ENCODE data around the gene ZNF771. TPM values are rescaled to one million over a fixed set of nuclear protein-coding genes. Genes with fewer than 3 reads are reported as not detected.
"Not testable (repeated sequence)": the region's sequence is repeated elsewhere in the genome, so short reads cannot be mapped to it uniquely, and the experiment has no call there.

ZNF771 gene
- total RNA-seq, 1 donor from 2014 or later, result 12.1 TPM

- no peak for DNase-seq
Measured at GRCh38 chr16:30434852-30435251, 27.4 kb downstream of the ZNF771 start.

- DNase-seq, result no peak
Measured at GRCh38 chr16:30437511-30438046, 30.2 kb downstream of the ZNF771 start.

GRCh38 chr16:30438835-30439234, 31.4 kb downstream of the ZNF771 start:
- no peak for DNase-seq

GRCh38 chr16:30439720-30440348, 32.4 kb downstream of the ZNF771 start:
- no peak for DNase-seq

GRCh38 chr16:30443631-30444030, 36.2 kb downstream of the ZNF771 start:
- no peak for DNase-seq

GRCh38 chr16:30444231-30445148, 37.1 kb downstream of the ZNF771 start:
- no peak for DNase-seq

GRCh38 chr16:30445149-30445407, 37.7 kb downstream of the ZNF771 start:
- DNase-seq, result no peak

GRCh38 chr16:30445408-30446202, 38.2 kb downstream of the ZNF771 start, which contains the start of gene SEPHS2:
Gene SEPHS2, minus strand, starts transcription at chr16:30445874. Its CDS starts 147 bp downstream, at chr16:30445727.
- DNase-seq, result peak; percentile 98

GRCh38 chr16:30446203-30446595, 38.8 kb downstream of the ZNF771 start:
- no peak for DNase-seq

- DNase-seq, result no peak
Measured at GRCh38 chr16:30447512-30448226, 40.3 kb downstream of the ZNF771 start.

- no peak for DNase-seq
Measured at GRCh38 chr16:30449116-30449435, 41.7 kb downstream of the ZNF771 start.

- not testable (repeated sequence) for DNase-seq
Measured at GRCh38 chr16:30452709-30453580, 45.5 kb downstream of the ZNF771 start.

GRCh38 chr16:30456302-30456701, 48.9 kb downstream of the ZNF771 start:
- no peak for DNase-seq

GRCh38 chr16:30457256-30457655, 49.9 kb downstream of the ZNF771 start:
- DNase-seq, result no peak

GRCh38 chr16:30457743-30458560, 50.5 kb downstream of the ZNF771 start:
- no peak for DNase-seq

GRCh38 chr16:30458561-30459394, 51.4 kb downstream of the ZNF771 start:
- no peak for DNase-seq

- DNase-seq, result no peak
Measured at GRCh38 chr16:30459456-30459855, 52.0 kb downstream of the ZNF771 start.

- DNase-seq, result not testable (repeated sequence)
Measured at GRCh38 chr16:30461426-30461825, 54.0 kb downstream of the ZNF771 start.

- DNase-seq, result no peak
Measured at GRCh38 chr16:30464078-30464477, 56.7 kb downstream of the ZNF771 start.
